ENCODE measurements around the gene NME9.

NME9 gene

DNA sequence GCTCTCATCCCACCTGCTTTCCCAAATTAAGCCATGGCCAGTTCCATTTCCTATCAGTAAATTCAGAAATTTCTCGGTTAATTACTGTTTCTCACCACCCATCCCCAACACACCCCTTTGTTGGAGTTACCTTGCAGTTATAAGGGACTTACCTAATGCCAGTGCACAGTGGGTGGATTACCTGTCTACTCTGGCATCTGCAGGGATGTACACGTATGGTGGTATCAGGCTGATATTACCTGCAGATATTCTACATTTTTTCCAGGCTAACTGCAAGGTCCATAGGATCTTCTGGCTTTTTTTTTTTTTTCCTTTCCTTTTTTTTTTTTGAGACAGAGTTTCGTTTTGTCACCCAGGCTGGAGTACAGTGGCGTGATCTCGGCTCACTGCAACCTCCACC, 10.9 kb upstream of the NME9 start (continued):
- TF ChIP-seq, protein P1, sequence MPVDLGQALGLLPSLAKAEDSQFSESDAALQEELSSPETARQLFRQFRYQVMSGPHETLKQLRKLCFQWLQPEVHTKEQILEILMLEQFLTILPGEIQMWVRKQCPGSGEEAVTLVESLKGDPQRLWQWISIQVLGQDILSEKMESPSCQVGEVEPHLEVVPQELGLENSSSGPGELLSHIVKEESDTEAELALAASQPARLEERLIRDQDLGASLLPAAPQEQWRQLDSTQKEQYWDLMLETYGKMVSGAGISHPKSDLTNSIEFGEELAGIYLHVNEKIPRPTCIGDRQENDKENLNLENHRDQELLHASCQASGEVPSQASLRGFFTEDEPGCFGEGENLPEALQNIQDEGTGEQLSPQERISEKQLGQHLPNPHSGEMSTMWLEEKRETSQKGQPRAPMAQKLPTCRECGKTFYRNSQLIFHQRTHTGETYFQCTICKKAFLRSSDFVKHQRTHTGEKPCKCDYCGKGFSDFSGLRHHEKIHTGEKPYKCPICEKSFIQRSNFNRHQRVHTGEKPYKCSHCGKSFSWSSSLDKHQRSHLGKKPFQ (tag by site-specific recombination; IDR thresholded peaks at IDR 0.05) = no peak
- no peak for TF ChIP-seq ZNF335 (tag by site-specific recombination; conservative IDR thresholded peaks at IDR 0.05)

DNA sequence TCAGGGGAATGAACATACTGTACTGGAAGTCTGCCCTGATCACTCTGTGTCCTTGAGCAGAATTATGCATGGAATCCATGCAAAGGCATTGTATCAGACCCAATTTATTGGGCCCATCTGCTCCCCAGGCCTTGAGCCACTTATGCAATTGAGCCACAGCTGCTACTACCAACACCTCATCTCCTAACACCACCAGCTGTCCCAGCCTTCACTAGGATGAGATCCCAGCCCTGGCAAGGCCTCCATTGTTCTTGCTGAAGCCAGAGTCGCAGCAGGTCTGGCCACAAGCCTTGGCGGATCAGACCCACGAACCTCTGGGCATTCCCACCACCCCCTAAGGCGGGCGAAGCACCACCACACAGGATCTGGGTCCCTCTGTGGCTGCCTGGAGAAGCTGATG, 9.2 kb upstream of the NME9 start:
- Histone ChIP-seq H3K4me1 (ENCODE audit: control insufficient read depth, insufficient read depth, low read length) (no peaks in the 10 kb centered on the region), H3K9me3 (ENCODE audit: control insufficient read depth, insufficient read depth, low read depth, low read length) (no peaks in the 10 kb centered on the region), H3K36me3 (ENCODE audit: control insufficient read depth in 2 of 2, insufficient read depth in 1 of 2, low read length in 2 of 2) (no peaks in the 10 kb centered on the region), H3K27ac (ENCODE audit: extremely low read depth, low read depth, low read length) (no peak overlapping the region), H3K4me3 (ENCODE audit: low read depth, low read length) (no peak overlapping the region)
- ChIA-PET POLR2A (no interaction called here), CTCF (no interaction called here)
- TF ChIP-seq ZNF354C (tag by site-specific recombination; IDR thresholded peaks at IDR 0.05; ENCODE audit: borderline replicate concordance, low read depth) (no peak), MZF1 (tag by site-specific recombination; IDR thresholded peaks at IDR 0.05; ENCODE audit: borderline replicate concordance) (no peak), SP3 (tag by site-specific recombination; IDR thresholded peaks at IDR 0.05) (no peak), ZNF561 (tag by site-specific recombination; IDR thresholded peaks at IDR 0.05; ENCODE audit: borderline replicate concordance) (no peak)

DNA sequence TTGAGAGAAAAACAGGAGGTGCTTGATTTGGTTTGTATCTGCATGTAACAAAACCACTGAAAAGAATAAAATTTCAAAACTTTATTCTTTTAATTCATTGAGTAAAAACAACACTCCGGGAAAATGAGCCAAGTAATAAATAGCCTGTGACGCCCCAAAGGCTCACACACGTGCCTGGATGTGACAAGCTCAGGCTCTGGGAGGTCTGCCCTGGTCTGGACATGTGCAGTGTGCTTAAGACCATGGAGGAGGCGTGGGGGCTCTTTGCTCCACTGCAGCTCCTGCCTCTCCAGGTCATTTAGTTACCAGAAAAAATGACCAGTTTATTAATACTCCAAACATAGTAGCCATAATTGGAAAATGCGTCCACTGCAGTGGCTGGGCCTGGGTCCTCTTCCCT, 8.6 kb upstream of the NME9 start:
- Histone ChIP-seq H3K36me3 (ENCODE audit: control insufficient read depth in 2 of 2, insufficient read depth in 1 of 2, low read length in 2 of 2) (no peaks in the 10 kb centered on the region), H3K4me3 (ENCODE audit: low read depth, low read length) (no peak overlapping the region), H3K9me3 (ENCODE audit: control insufficient read depth, insufficient read depth, low read depth, low read length) (no peaks in the 10 kb centered on the region), H3K27ac (ENCODE audit: extremely low read depth, low read depth, low read length) (no peak overlapping the region), H3K4me1 (ENCODE audit: control insufficient read depth, insufficient read depth, low read length) (no peaks in the 10 kb centered on the region)
- TF ChIP-seq, protein P2, sequence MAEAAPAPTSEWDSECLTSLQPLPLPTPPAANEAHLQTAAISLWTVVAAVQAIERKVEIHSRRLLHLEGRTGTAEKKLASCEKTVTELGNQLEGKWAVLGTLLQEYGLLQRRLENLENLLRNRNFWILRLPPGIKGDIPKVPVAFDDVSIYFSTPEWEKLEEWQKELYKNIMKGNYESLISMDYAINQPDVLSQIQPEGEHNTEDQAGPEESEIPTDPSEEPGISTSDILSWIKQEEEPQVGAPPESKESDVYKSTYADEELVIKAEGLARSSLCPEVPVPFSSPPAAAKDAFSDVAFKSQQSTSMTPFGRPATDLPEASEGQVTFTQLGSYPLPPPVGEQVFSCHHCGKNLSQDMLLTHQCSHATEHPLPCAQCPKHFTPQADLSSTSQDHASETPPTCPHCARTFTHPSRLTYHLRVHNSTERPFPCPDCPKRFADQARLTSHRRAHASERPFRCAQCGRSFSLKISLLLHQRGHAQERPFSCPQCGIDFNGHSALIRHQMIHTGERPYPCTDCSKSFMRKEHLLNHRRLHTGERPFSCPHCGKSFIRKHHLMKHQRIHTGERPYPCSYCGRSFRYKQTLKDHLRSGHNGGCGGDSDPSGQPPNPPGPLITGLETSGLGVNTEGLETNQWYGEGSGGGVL (tag by site-specific recombination; IDR thresholded peaks at IDR 0.05) = no peak
- no peak for TF ChIP-seq ZNF621 (tag by site-specific recombination; IDR thresholded peaks at IDR 0.05)
- TF ChIP-seq GFI1B (tag by site-specific recombination; IDR thresholded peaks at IDR 0.05) = no peak
- TF ChIP-seq ZNF747 (tag by site-specific recombination; IDR thresholded peaks at IDR 0.05) = no peak
- TF ChIP-seq, protein P3, sequence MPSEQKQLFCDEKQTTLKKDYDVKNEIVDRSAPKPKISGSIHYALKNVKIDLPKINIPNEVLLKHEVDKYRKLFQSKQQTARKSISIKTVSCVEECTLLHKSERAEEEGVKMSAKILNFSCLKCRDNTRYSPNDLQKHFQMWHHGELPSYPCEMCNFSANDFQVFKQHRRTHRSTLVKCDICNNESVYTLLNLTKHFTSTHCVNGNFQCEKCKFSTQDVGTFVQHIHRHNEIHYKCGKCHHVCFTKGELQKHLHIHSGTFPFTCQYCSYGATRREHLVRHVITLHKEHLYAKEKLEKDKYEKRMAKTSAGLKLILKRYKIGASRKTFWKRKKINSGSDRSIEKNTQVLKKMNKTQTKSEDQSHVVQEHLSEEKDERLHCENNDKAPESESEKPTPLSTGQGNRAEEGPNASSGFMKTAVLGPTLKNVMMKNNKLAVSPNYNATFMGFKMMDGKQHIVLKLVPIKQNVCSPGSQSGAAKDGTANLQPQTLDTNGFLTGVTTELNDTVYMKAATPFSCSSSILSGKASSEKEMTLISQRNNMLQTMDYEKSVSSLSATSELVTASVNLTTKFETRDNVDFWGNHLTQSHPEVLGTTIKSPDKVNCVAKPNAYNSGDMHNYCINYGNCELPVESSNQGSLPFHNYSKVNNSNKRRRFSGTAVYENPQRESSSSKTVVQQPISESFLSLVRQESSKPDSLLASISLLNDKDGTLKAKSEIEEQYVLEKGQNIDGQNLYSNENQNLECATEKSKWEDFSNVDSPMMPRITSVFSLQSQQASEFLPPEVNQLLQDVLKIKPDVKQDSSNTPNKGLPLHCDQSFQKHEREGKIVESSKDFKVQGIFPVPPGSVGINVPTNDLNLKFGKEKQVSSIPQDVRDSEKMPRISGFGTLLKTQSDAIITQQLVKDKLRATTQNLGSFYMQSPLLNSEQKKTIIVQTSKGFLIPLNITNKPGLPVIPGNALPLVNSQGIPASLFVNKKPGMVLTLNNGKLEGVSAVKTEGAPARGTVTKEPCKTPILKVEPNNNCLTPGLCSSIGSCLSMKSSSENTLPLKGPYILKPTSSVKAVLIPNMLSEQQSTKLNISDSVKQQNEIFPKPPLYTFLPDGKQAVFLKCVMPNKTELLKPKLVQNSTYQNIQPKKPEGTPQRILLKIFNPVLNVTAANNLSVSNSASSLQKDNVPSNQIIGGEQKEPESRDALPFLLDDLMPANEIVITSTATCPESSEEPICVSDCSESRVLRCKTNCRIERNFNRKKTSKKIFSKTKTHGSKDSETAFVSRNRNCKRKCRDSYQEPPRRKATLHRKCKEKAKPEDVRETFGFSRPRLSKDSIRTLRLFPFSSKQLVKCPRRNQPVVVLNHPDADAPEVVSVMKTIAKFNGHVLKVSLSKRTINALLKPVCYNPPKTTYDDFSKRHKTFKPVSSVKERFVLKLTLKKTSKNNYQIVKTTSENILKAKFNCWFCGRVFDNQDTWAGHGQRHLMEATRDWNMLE (tag by site-specific recombination; conservative IDR thresholded peaks at IDR 0.05; ENCODE audit: low read depth) = no peak
- TF ChIP-seq ZNF837 (tag by site-specific recombination; IDR thresholded peaks at IDR 0.05) = no peak
- TF ChIP-seq ZNF132 (tag by site-specific recombination; IDR thresholded peaks at IDR 0.05; ENCODE audit: borderline replicate concordance) = no peak
- no peak for TF ChIP-seq ZEB2 (tag by site-specific recombination; IDR thresholded peaks at IDR 0.05)
- TF ChIP-seq YY1 (tag by site-specific recombination; IDR thresholded peaks at IDR 0.05) = no peak
- no peak for TF ChIP-seq ZNF521 (tag by site-specific recombination; IDR thresholded peaks at IDR 0.05)
- no peak for TF ChIP-seq SP7 (tag by site-specific recombination; IDR thresholded peaks at IDR 0.05)
- no peak for TF ChIP-seq ZNF791 (tag by site-specific recombination; IDR thresholded peaks at IDR 0.05)
- TF ChIP-seq RBAK (tag by site-specific recombination; IDR thresholded peaks at IDR 0.05) = no peak
- no peak for TF ChIP-seq ZNF292 (tag by site-specific recombination; IDR thresholded peaks at IDR 0.05; ENCODE audit: borderline replicate concordance, low read depth)
- TF ChIP-seq GLI2 (tag by site-specific recombination; IDR thresholded peaks at IDR 0.05; ENCODE audit: borderline replicate concordance, low read depth) = no peak
- CTCF ChIA-PET = no interaction called here
- POLR2A ChIA-PET = no interaction called here
